ENCODE measurements around the gene PPIP5K1. TPM values are rescaled to one million over a fixed set of nuclear protein-coding genes. Genes with fewer than 3 reads are reported as not detected.

Gene PPIP5K1
- total and polyA plus RNA-seq, 9 of the 15 experiments (the other 6 are each of a cell fraction or from before 2014, with no cell fraction given) = 2.5 to 74.6 (median 35.1) TPM

- TF ChIP-seq SIX5 (IDR thresholded peaks at IDR 0.05; ENCODE audit: borderline replicate concordance in 1 of 2, insufficient read depth in 1 of 2, low read depth in 1 of 2, low read length in 2 of 2) = no peak
- no peak for TF ChIP-seq TCF3 (CRISPR knock-in tag; IDR thresholded peaks at IDR 0.05)
- no peak for TF ChIP-seq GTF3C2 (IDR thresholded peaks at IDR 0.05; ENCODE audit: borderline replicate concordance, extremely low read depth, insufficient read length)
- TF ChIP-seq TRIM24 (IDR thresholded peaks at IDR 0.05) = no peak
These were observed 67.8 kb downstream of the PPIP5K1 start (continued) for GRCh38 chr15:43522247-43522646.

GRCh38 chr15:43521419-43521818, 68.6 kb downstream of the PPIP5K1 start:
- H3K4me2 ChIP-seq (ENCODE audit: insufficient read depth, low read length) = no peak overlapping the region
- no peak overlapping the region for H3K27ac ChIP-seq (ENCODE audit: extremely low read depth, low read depth, low read length)
- no peak overlapping the region for H3K4me3 ChIP-seq
- peaks cover 3% of the 10 kb centered on the region; the same call in 1 of the 2 replicates for H4K20me1 ChIP-seq (replicated peaks; ENCODE audit: control insufficient read depth, insufficient read depth, low read length)
- H3K79me2 ChIP-seq (ENCODE audit: control insufficient read depth, insufficient read depth, low read length) = peaks cover 24% of the 10 kb centered on the region; the same call in 2 of the 3 replicates
- no peaks in the 10 kb centered on the region for H3K9me1 ChIP-seq (ENCODE audit: control insufficient read depth, insufficient read depth, low read length)
- no peak overlapping the region for H2AFZ ChIP-seq (ENCODE audit: low read depth, low read length)
- H3K9me3 ChIP-seq (replicated peaks; ENCODE audit: control insufficient read depth, insufficient read depth, low read depth, low read length) = no peaks in the 10 kb centered on the region
- FAIRE-seq = no peak
- in situ Hi-C loops (cut with MboI) (no loop called here), intact Hi-C loops (cut with micrococcal nuclease) (no loop called here)
- no peak for DNase-seq (ENCODE audit: extremely low read depth in 1 of 4, low spot score in 3 of 4)
- ChIA-PET CTCF (ENCODE audit: low intra/inter-chr PET ratio) (no interaction called here), POLR2A (no interaction called here)
- H3K36me3 ChIP-seq (ENCODE audit: control insufficient read depth, insufficient read depth, low read length) = peaks cover 55% of the 10 kb centered on the region; the same call in 2 of the 3 replicates
- H3K27me3 ChIP-seq (ENCODE audit: control insufficient read depth in 2 of 2, insufficient read depth in 2 of 2, low read length in 2 of 2) = no peaks in the 10 kb centered on the region
- 0 out of 4 replicates have a peak overlapping the region, but pooled peaks of 1 of the 2 experiments have one; percentile 30 for H3K9ac ChIP-seq (ENCODE audit: insufficient read depth in 1 of 2, low read depth in 2 of 2, low read length in 2 of 2)
- peaks cover 20 to 30% of the 10 kb centered on the region in 2 experiments for H3K4me1 ChIP-seq (replicated peaks in 1 of 2; ENCODE audit: control insufficient read depth in 2 of 2, insufficient read depth in 2 of 2, low read length in 2 of 2)
- WGBS (ENCODE audit: insufficient coverage, low coverage, missing lambda C conversion rate) = 92% methylated on average over 11 of the region's 11 CpGs
- no TSS peak for BruUV-seq (replicated peaks)
- no peak for ATAC-seq
- TF ChIP-seq NCOA1 (IDR thresholded peaks at IDR 0.05; ENCODE audit: low read depth) = no peak
- TF ChIP-seq ZNF395 (CRISPR knock-in tag; IDR thresholded peaks at IDR 0.05) = no peak

Data from K562 (cell line).